ENCODE results near the gene WDPCP.
"Not testable (repeated sequence)": the region's sequence is repeated elsewhere in the genome, so short reads cannot be mapped to it uniquely, and the experiment has no call there.

The WDPCP gene

DNA sequence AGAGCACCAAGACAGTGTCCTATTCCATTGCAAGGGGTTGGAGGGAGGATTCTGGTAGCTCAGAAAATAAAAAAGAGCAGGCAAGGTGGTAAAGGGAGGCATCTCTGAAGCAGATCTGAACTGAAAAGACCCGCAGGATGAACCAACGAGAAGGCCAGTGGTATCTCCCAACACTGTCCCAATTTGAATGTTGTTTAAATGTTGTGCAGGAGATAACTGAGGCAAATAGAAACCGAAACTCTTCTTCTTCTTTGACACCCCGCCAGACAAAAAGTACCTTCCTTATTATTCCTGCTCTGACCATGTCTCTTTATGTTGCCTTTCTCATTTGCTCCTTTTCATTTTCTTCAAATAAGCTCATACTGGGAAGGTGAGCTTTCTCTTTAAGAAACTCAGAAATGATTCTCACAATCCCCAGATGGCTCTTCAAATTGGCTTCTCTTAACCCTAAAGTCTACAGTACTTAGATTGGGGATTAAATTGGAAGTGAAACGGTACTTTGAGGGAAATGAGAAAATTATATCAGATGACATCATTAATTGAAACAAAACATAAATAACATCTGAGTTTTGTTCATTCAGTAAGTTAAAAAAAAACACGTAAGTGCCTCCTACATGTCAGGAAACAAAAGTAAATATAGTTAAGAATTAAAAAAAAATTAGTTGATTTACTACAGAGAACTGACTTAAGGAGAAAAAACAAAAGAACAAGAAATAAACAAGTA, 143.6 kb downstream of the WDPCP start:
- DNase-seq, result no peak

DNA sequence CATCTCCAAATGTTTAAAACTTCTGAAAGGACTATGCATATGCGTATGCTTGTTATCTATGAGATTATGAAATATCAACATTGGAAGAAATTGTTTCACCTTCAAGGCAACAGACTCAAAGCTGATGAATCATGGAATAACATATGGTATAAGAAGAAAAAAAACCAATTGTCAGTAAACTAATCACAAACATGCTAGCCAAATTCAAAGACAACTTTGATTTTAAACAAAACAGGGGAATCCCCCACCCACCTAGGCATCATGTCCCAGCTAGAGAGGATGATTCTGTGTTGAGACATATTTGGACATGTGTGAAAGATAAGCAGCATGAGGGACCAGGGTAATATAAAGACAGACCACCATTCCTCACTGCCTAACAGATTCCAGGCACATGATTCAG, 147.7 kb downstream of the WDPCP start:
- no peak for DNase-seq

GRCh38 chr2:63438181-63438580, 150.1 kb downstream of the WDPCP start:
- DNase-seq, result no peak

- DNase-seq, result no peak
Measured at GRCh38 chr2:63436488-63436887, 151.8 kb downstream of the WDPCP start.

DNA sequence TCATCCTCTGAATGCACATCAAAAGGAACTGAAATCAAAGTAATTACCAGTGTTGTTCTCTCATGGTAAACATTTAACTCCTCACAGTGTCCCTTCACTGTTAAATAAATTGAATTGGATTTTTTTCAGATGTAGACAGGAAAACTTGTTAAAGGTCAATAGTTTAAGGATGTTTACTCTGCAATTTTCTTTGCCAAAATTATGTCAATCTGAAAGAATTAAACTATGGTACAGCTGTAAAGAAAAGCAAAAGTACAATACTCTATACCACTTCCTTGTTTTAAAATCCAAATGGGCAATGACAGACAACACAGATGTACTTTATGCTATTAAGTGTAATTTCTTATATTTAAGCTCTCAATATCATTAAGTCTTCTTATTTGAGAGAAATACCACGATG, 153.2 kb downstream of the WDPCP start:
- no peak for DNase-seq

DNA sequence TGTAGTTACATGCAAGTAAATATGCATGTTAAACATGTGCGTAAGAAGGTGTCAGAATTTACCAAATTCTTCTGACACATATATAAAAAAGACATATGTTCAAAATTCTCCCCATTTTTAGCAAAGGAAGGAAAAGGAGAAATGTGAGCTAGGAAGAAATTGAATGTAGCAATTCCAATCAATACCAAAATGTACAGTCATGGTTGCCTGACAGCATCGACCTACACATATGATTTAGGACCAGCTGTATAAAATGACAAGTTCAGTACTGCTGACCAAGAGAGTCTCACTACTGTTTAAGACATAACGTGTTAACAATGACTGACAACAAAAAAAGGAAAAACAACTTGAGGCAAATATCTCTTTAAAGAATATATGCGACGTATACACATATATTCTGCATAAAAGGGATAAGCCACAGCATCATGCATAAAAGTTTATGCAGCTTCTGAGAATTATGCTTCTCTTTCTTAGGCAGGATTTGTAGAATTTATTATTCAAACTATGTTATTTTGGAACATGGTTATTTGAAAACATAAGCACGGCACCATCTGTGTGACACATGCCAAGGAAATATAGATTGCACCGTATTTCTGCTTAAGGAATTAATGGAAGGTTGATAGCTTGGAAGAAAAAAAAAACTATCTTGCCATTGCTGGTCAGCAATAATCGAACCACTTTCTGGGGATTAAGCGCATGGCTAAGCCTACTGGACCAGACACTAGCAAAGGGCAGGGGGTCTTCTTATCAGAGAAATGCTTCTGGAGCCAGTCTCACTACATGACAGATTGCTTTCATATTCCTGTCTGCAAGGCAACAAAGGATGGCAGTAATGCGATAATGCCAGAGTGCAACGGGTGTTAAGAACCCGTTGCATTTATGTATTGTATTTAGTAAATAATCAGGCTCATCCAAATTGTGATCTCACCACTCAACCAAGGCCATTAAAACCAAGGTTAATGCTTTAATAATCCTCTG, 154.0 kb downstream of the WDPCP start:
- no peak for DNase-seq

GRCh38 chr2:63432373-63432772, 155.9 kb downstream of the WDPCP start:
- no peak for DNase-seq

DNA sequence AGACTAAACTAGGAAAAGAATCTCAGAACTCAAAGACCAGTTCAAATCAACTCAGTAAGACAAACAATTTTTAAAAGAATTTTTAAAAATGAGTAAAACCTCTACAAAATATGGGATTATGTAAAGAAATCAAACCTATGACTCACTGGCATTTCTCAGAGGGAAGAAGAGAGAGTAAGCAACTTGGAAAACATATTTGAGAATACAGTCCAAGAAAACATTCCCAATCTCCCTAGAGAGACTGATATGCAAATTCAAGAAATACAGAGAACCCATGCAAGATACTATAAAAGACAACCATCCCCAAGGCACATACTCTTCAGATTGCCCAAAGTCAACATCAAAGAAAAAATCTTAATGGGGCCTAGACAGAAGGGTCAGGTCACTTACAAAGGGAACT, 162.7 kb downstream of the WDPCP start:
- DNase-seq, result no peak

- no peak for DNase-seq
Measured at GRCh38 chr2:63425079-63425416, 163.2 kb downstream of the WDPCP start.

DNA sequence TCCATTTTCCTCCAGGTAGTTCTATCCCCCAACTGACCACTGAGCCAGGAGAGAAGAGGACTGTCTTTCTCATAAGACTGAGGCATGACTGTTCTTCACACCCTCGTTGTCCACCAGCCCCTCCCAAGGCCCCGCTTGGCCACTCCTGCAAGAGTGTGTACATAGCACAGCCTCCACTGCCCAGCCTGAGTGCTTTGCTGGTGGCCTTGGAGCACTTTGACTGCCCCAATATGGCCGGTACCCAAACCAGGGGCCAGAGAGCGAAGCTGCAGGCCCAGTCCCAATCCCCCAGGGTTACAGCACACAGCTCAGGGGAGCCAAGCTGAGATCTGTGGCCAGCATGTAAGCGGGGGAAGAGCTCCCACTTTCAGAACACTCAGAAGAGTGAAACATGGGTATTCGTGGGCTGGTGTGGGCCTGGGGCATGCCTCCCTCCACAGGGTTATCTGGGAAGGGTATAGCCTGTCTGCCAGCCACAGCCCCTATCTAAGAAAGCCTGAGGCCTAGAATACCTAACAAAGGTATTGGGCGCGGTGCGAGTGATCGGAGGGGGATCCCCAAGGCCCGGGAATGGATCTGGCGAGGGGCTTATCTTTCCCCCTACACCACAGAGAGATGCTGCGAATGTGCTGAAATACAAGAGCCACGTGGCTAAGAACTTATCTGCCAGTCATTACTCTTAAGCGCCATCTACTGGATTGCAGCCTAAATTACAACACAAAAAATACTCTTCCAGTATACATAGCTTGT, 163.8 kb downstream of the WDPCP start:
- no peak for DNase-seq

GRCh38 chr2:63422556-63422955, 165.7 kb downstream of the WDPCP start:
- DNase-seq, result no peak

DNA sequence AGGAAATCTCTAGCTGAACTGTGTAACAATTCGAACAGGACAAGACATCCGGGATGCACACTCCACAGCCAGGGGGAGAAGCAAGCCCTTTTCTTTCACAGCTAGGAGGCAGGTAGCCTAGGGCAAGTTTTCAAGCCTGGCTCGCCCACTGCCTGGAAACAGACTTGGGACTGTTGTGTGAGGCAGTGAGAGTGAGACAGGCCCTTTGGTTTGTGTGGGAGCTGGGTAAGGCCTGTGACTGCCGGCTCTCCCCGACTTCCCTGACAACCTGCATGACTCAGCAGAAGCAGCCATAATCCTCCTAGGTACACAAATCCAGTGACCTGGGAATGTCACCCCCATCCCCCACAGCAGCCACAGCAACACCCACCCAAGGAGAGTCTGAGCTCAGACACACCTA, 179.7 kb downstream of the WDPCP start:
- DNase-seq, result no peak

GRCh38 chr2:63406641-63407040, 181.6 kb downstream of the WDPCP start:
- no peak for DNase-seq

GRCh38 chr2:63403820-63404219, 184.5 kb downstream of the WDPCP start:
- DNase-seq, result no peak

GRCh38 chr2:63402889-63403288, 185.4 kb downstream of the WDPCP start:
- not testable (repeated sequence) for DNase-seq

DNA sequence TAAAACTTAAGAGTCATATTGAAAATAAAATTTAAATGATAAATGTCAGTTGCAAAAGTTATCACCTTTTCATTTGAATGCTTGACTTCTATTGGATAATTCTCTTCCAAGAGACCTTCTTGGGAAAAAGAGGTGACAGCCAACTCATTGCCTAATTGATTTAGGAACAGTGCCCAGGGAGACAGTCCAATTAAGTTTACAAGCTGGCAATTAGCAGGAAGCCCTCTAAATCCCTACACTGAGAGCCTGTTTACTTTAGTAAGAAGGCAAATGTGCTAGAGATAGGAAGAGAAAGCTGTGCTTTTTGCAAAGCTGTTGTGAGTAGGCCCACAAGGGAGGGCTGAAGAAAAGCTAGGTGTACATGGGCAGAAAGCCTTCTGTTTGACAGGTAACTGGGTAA, 189.1 kb downstream of the WDPCP start:
- DNase-seq, result no peak

DNA sequence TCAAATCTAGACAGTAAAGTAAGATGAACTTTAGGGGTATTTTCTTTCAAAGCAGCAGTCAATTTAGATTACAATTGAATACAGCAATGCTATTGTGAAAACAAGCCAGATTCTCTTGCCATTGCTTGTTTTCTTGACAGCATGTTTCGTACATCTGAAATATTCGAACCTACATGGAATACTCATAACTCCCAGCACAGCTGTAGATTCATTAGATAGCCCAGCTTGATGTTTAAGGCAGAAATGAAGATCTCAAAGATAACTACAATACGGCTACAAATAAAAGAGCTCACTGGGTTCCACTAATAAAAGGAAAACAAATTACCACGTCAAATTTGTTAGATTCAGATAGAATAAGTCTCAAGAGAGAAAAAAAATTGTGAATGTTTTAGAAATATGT, 208.8 kb downstream of the WDPCP start:
- DNase-seq, result no peak

DNA sequence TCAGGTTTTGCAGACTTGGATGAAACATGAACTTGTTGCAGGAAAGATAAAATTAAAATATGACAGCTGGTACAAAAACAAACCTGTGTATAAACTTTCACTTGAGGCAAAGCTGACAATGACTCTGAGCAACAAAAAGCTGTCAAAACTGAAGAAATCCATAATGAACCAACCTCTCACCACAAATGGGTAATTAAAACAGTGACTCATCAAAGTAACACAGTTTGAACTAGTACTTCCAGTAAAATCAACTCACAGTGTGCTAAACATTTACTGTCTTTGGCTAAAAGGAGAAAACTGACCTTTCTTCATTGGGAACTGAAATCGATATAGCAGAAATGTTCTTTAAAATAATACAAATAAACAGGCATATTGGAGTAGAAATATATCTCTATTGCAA, 209.7 kb downstream of the WDPCP start:
- no peak for DNase-seq

DNA sequence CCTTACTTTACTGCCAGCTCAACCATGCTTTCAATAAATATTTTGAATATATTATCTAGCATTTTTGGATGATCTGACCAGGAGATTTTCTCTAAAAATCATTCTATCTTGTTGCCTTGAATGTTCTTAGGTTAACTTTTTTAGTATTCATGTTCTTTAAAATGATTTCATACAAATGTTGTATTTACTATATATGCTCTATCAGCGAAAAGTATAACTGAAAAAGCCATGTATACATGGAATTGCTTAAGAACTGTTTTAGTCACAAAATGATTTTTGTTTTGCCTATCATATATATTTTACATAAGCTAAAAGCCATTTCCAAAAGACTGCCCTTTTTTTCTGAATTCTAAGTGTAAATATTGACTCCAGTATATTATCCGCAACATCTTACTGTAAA, 213.9 kb downstream of the WDPCP start:
- DNase-seq, result no peak

- DNase-seq, result no peak
Measured at GRCh38 chr2:63372549-63372948, 215.7 kb downstream of the WDPCP start.

DNA sequence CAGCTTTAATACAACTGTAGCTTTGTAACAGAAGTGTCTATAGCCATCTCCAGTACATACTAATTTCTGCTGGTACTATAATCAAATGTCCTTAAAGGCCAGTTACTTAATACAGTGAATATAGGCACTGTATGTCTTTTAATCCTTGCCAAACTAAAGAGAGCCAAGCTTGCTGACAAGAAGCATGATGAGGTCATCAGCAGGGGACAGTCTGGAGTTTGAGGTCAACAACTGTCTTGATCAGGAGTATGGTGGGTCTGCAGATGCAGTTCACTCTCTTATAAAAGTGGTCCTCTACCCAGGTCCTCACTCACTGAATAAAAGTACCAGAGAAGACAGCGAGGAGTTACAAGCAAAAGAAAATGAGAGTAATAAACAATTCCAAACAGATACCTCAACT, 219.1 kb downstream of the WDPCP start:
- no peak for DNase-seq

DNA sequence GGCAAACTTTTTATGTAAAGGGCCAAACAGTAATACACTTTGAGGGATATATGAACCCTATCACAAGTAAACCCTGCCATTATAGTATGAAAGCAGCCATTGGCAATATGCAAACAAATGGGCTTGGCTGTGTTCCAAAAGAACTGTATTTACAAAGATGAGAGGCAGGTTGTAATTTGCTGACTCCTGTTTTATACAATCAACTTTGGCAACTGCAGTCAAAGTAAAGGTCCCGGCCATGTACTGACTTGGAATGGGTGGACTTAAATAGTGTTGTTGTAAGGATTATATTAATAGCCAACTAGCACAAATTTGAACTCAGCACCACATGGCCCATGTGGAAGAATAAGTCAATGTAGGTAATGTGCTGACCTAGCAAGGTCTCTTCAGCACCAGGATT, 223.4 kb downstream of the WDPCP start:
- DNase-seq, result no peak

GRCh38 chr2:63357722-63358121, 230.6 kb downstream of the WDPCP start:
- DNase-seq, result not testable (repeated sequence)

- DNase-seq, result no peak
Measured at GRCh38 chr2:63347361-63347760, 240.9 kb downstream of the WDPCP start.

All from effector CD8-positive, alpha-beta T cell (primary cell).